ENCODE results near the gene BSDC1. TPM values are rescaled to one million over a fixed set of nuclear protein-coding genes. Genes with fewer than 3 reads are reported as not detected.

Gene BSDC1
- total and polyA plus RNA-seq, 2 of the 13 experiments (the other 11 are each of a cell fraction or from before 2014, with no cell fraction given) = 40.3 to 64.2 TPM

DNA sequence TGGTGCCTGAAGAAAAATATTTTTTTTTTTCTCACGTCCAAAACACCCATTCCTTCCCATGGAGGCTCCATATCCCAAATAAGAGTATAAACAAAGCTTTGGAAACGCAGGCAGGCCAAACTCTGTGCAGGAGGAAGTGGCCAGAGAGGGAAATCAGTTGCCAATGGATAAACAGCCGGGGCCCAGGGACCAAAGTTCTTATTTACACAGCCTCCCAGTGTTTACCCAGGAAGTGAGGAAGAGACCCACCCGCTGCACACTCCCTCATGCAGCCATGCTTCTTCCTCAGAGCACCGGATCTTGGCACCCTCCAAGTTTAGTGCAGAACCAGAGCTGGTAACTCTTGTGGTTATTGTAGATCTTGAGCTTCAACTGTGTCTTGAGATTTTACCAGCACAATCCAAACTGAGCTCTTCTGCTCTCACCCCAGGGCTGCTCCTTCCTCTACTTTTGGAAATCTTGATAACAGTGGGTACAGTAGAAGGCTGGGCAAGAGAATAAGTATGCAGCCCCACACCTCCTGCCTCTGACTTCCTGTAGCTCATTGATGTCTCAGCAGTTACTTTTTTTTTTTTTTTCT, 72.4 kb downstream of the BSDC1 start (continued):
- TF ChIP-seq, protein P1, sequence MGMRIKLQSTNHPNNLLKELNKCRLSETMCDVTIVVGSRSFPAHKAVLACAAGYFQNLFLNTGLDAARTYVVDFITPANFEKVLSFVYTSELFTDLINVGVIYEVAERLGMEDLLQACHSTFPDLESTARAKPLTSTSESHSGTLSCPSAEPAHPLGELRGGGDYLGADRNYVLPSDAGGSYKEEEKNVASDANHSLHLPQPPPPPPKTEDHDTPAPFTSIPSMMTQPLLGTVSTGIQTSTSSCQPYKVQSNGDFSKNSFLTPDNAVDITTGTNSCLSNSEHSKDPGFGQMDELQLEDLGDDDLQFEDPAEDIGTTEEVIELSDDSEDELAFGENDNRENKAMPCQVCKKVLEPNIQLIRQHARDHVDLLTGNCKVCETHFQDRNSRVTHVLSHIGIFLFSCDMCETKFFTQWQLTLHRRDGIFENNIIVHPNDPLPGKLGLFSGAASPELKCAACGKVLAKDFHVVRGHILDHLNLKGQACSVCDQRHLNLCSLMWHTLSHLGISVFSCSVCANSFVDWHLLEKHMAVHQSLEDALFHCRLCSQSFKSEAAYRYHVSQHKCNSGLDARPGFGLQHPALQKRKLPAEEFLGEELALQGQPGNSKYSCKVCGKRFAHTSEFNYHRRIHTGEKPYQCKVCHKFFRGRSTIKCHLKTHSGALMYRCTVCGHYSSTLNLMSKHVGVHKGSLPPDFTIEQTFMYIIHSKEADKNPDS (CRISPR knock-in tag; IDR thresholded peaks at IDR 0.05) = no peak
- TF ChIP-seq MXI1 (IDR thresholded peaks at IDR 0.05; ENCODE audit: borderline replicate concordance, low read depth, low read length) (peak; percentile 82; the same call in 1 of the 3 replicates), ZNF598 (CRISPR knock-in tag; IDR thresholded peaks at IDR 0.05; ENCODE audit: borderline replicate concordance) (no peak), KDM5B (CRISPR knock-in tag; IDR thresholded peaks at IDR 0.05; ENCODE audit: borderline replicate concordance) (no peak; the same call in 1 of the 2 replicates), SNAPC2 (CRISPR knock-in tag; IDR thresholded peaks at IDR 0.05) (0 out of 2 replicates have a peak, but pooled peaks have one; percentile 58), SNAPC5 (CRISPR knock-in tag; IDR thresholded peaks at IDR 0.05; ENCODE audit: borderline replicate concordance) (no peak), ZNF33A (CRISPR knock-in tag; IDR thresholded peaks at IDR 0.05; ENCODE audit: borderline replicate concordance) (peak; percentile 32; the same call in 1 of the 2 replicates), TRIM24 (CRISPR knock-in tag; IDR thresholded peaks at IDR 0.05) (0 out of 2 replicates have a peak, but pooled peaks have one; percentile 25), FOXP1 (IDR thresholded peaks at IDR 0.05) (no peak), FOXP1 (CRISPR knock-in tag; IDR thresholded peaks at IDR 0.05) (peak; percentile 89), MAZ (IDR thresholded peaks at IDR 0.05; ENCODE audit: borderline replicate concordance, low read depth, low read length) (no peak), MAZ (CRISPR knock-in tag; IDR thresholded peaks at IDR 0.05; ENCODE audit: low read depth) (peak; percentile 54; the same call in 1 of the 2 replicates), NFKB2 (CRISPR knock-in tag; IDR thresholded peaks at IDR 0.05; ENCODE audit: borderline replicate concordance) (no peak), PHF5A (CRISPR knock-in tag; IDR thresholded peaks at IDR 0.05; ENCODE audit: low read depth, unreplicated experiment) (peak; percentile 23), ATF2 (CRISPR knock-in tag; IDR thresholded peaks at IDR 0.05) (peak; percentile 45; the same call in 1 of the 2 replicates), ZBTB20 (CRISPR knock-in tag; IDR thresholded peaks at IDR 0.05; ENCODE audit: borderline replicate concordance, low read depth) (no peak), ZSCAN30 (CRISPR knock-in tag; IDR thresholded peaks at IDR 0.05) (no peak), EP300 (IDR thresholded peaks at IDR 0.05; ENCODE audit: low read depth in 2 of 2, low read length in 2 of 2) (peak in 1 of 2 experiments; percentile 89; a peak in 2 of 4 replicates), EP300 (CRISPR knock-in tag; IDR thresholded peaks at IDR 0.05; ENCODE audit: borderline replicate concordance) (peak; percentile 86)
- TF ChIP-seq, protein P2, sequence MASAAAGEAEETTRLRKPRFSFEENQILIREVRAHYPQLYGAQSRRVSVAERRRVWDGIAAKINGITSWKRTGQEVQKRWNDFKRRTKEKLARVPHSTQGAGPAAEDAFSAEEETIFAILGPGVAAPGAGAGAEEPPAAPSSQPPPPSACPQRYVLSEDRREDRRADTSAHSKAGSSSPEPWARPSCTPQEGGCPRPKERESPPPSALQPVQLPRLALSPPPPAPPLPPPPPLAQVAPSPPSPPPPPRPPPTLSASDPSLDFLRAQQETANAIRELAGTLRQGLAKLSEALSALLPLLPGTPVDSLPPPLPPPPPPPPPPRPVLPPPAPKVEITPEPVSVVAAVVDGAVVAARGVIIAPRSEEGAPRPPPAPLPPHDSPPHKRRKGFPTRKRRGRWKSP (CRISPR knock-in tag; IDR thresholded peaks at IDR 0.05) = peak; percentile 82; the same call in 1 of the 2 replicates
- TF ChIP-seq, protein P3, sequence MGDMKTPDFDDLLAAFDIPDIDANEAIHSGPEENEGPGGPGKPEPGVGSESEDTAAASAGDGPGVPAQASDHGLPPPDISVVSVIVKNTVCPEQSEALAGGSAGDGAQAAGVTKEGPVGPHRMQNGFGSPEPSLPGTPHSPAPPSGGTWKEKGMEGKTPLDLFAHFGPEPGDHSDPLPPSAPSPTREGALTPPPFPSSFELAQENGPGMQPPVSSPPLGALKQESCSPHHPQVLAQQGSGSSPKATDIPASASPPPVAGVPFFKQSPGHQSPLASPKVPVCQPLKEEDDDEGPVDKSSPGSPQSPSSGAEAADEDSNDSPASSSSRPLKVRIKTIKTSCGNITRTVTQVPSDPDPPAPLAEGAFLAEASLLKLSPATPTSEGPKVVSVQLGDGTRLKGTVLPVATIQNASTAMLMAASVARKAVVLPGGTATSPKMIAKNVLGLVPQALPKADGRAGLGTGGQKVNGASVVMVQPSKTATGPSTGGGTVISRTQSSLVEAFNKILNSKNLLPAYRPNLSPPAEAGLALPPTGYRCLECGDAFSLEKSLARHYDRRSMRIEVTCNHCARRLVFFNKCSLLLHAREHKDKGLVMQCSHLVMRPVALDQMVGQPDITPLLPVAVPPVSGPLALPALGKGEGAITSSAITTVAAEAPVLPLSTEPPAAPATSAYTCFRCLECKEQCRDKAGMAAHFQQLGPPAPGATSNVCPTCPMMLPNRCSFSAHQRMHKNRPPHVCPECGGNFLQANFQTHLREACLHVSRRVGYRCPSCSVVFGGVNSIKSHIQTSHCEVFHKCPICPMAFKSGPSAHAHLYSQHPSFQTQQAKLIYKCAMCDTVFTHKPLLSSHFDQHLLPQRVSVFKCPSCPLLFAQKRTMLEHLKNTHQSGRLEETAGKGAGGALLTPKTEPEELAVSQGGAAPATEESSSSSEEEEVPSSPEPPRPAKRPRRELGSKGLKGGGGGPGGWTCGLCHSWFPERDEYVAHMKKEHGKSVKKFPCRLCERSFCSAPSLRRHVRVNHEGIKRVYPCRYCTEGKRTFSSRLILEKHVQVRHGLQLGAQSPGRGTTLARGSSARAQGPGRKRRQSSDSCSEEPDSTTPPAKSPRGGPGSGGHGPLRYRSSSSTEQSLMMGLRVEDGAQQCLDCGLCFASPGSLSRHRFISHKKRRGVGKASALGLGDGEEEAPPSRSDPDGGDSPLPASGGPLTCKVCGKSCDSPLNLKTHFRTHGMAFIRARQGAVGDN (CRISPR knock-in tag; IDR thresholded peaks at IDR 0.05) = peak; percentile 40; the same call in 1 of the 2 replicates

Data from HepG2 (cell line).